Endodermal cell (in vitro differentiated cells): Measurements from ENCODE around the gene BRCA1. TPM values are rescaled to one million over a fixed set of nuclear protein-coding genes. Genes with fewer than 3 reads are reported as not detected.

ENCODE experiments used
- DNase-seq: peaks from one replicate; pipeline ENCODE4 v3.0.0-alpha.2; 2017
- H3K27ac ChIP-seq: 2 replicates; pipeline ENCODE4 v1.5.1; 2013; ENCODE audit warnings: mild to moderate bottlenecking, low read depth, low read length, moderate library complexity
- H3K27me3 ChIP-seq: 2 replicates; pipeline ENCODE4 v1.6.1; 2013; ENCODE audit warnings: mild to moderate bottlenecking, low read length, moderate library complexity; ENCODE audit not compliant: insufficient read depth, control insufficient read depth, poor library complexity, severe bottlenecking
- H3K36me3 ChIP-seq: 2 replicates; pipeline ENCODE4 v1.7.0; 2013; ENCODE audit warnings: mild to moderate bottlenecking, low read length, moderate library complexity; ENCODE audit not compliant: control insufficient read depth, insufficient read depth
- H3K4me1 ChIP-seq: one replicate; pipeline ENCODE4 v1.7.0; 2013; ENCODE audit warnings: low read length; ENCODE audit not compliant: control insufficient read depth, insufficient read depth
- H3K4me3 ChIP-seq: 2 replicates; pipeline ENCODE4 v1.5.1; 2013; ENCODE audit warnings: mild to moderate bottlenecking, low read length, moderate library complexity
- H3K9ac ChIP-seq: 2 replicates; pipeline ENCODE4 v1.6.1; 2013; ENCODE audit warnings: mild to moderate bottlenecking, low read length, moderate library complexity; ENCODE audit not compliant: poor library complexity, severe bottlenecking; ENCODE audit errors: extremely low read depth
- H3K9me3 ChIP-seq: 2 replicates; pipeline ENCODE4 v1.6.1; 2013; ENCODE audit warnings: mild to moderate bottlenecking, low read length, moderate library complexity; ENCODE audit not compliant: control insufficient read depth
- H3K27ac Mint-ChIP-seq: 2 replicates; pipeline ENCODE4 v1.8.0; 2020; ENCODE audit warnings: mixed read lengths
- H3K27me3 Mint-ChIP-seq: 2 replicates; pipeline ENCODE4 v1.8.0; 2021; ENCODE audit warnings: mild to moderate bottlenecking, mixed read lengths; ENCODE audit not compliant: insufficient read depth
- H3K36me3 Mint-ChIP-seq: 2 replicates; pipeline ENCODE4 v1.8.0; 2020; ENCODE audit warnings: low read depth, mixed read lengths
- H3K4me1 Mint-ChIP-seq: 2 replicates; pipeline ENCODE4 v1.8.0; 2020; ENCODE audit warnings: mixed read lengths
- H3K4me3 Mint-ChIP-seq: 2 replicates; pipeline ENCODE4 v1.8.0; 2020; ENCODE audit warnings: mild to moderate bottlenecking, moderate library complexity, mixed read lengths
- H3K9me3 Mint-ChIP-seq: 2 replicates; pipeline ENCODE4 v1.8.0; 2020; ENCODE audit warnings: mild to moderate bottlenecking, mixed read lengths
- CTCF ChIP-seq: fragments of 200-600 bp; sonication (generic); conservative IDR thresholded peaks from 2 replicates; pipeline ENCODE4 v1.5.0; 2021; ENCODE audit warnings: antibody characterized with exemption, mild to moderate bottlenecking
- WGBS, 2 experiments: methylation state at CpG; one replicate each; pipeline versions ENCODE4 v1.1.5 to v1.1.7; 2013; ENCODE audit warnings: missing lambda C conversion rate in 2 of 2, mixed read lengths in 1 of 2; ENCODE audit not compliant: insufficient coverage in 1 of 2, insufficient read length in 1 of 2; 5-methylcytosine and 5-hydroxymethylcytosine counted together
- total RNA-seq, 2 donors: library from RNA; stranded (reverse); fragmentation: NEBNext Ultra II Directional in 1 of 2; extraction: Animal tissue kit (Norgen Biotek cat#: 25700) in 1 of 2; gene quantifications; 2 replicates in 1 of 2; 3 replicates in 1 of 2; pipeline ENCODE4 v1.2.1, GENCODE V29; 2021

Gene BRCA1
- total RNA-seq, 2 donors from 2014 or later: 45.4 to 59.0 TPM

GRCh38 chr17:42999003-42999525 is 126.1 kb downstream of the BRCA1 start:
- peaks cover 55% of the 10 kb centered on the region for H3K36me3 Mint-ChIP-seq
- H3K4me1 Mint-ChIP-seq: peaks cover 18% of the 10 kb centered on the region

GRCh38 chr17:42997984-42998938 is 126.9 kb downstream of the BRCA1 start, which contains the start of gene RPL27:
TSS of gene RPL27 (plus strand) at chr17:42998419. CDS start at chr17:42998751, 332 bp downstream.
- H3K4me1 Mint-ChIP-seq: peaks cover 18% of the 10 kb centered on the region
- H3K27ac Mint-ChIP-seq: peak within 1 kb of the TSS; percentile 98
- H3K9me3 Mint-ChIP-seq: no peaks in the 10 kb centered on the region
- H3K9ac ChIP-seq: peak within 1 kb of the TSS; percentile 99
- WGBS, 2 experiments: 0 to 1% methylated on average over 18 to 49 of the region's 49 CpGs
- no peaks in the 10 kb centered on the region for H3K27me3 ChIP-seq
- H3K4me3 ChIP-seq: peak within 1 kb of the TSS; percentile 99
- peak; percentile 84 for TF ChIP-seq CTCF
- no peaks in the 10 kb centered on the region for H3K9me3 ChIP-seq
- H3K36me3 ChIP-seq: peaks cover 61% of the 10 kb centered on the region
- peaks cover 7% of the 10 kb centered on the region for H3K4me1 ChIP-seq
- H3K36me3 Mint-ChIP-seq: peaks cover 52% of the 10 kb centered on the region
- peak within 1 kb of the TSS; percentile 99 for H3K4me3 Mint-ChIP-seq
- DNase-seq: peak; percentile 100
- H3K27ac ChIP-seq: peak within 1 kb of the TSS; percentile 99
- H3K27me3 Mint-ChIP-seq: no peaks in the 10 kb centered on the region

More at GRCh38 chr17:42999003-42999525, 126.1 kb downstream of the BRCA1 start:
- WGBS, 2 experiments: 11 to 19% methylated on average over 2 to 10 of the region's 10 CpGs
- Histone ChIP-seq H3K4me3 (peak overlapping the region; percentile 99), H3K9ac (peak overlapping the region; percentile 99), H3K4me1 (peaks cover 7% of the 10 kb centered on the region), H3K36me3 (peaks cover 60% of the 10 kb centered on the region), H3K27ac (peak overlapping the region; percentile 99), H3K9me3 (no peaks in the 10 kb centered on the region), H3K27me3 (no peaks in the 10 kb centered on the region)
- H3K4me3 Mint-ChIP-seq: peak overlapping the region; percentile 99
- peak overlapping the region; percentile 98 for H3K27ac Mint-ChIP-seq
- no peaks in the 10 kb centered on the region for H3K9me3 Mint-ChIP-seq
- TF ChIP-seq CTCF: no peak
- no peak for DNase-seq
- no peaks in the 10 kb centered on the region for H3K27me3 Mint-ChIP-seq

DNA sequence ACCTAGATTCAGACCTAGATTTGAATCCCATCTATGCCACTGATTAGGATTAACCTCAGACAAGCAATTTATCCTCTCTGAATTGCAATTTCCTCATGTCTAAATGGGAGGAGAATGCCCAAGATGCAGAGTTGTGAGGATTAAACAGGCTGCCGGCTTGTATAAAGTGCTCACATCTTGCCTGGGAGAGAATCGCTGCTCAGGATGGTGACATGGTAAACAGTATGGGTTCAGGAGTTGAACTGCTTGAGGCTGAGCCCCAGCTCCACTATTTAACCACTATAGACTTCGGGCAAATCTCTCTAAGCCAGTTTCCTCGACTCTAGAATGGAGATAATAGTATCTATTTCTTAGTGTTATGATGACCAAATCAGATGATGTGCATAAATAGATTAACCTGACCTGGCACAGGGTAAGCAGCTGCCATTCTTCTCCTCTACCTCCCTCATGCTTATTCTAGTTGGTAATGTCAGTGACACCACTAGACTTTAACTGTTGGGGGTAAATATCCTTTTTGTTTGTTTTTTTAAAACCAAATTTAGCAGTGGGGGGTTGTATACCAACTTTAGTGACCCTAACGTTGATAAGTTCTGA is 127.7 kb downstream of the BRCA1 start:
- Mint-ChIP-seq H3K27ac (peak overlapping the region; percentile 98), H3K36me3 (peaks cover 52% of the 10 kb centered on the region), H3K4me1 (peaks cover 18% of the 10 kb centered on the region), H3K27me3 (no peaks in the 10 kb centered on the region), H3K9me3 (no peaks in the 10 kb centered on the region), H3K4me3 (peak overlapping the region; percentile 99)
- Histone ChIP-seq H3K36me3 (peaks cover 61% of the 10 kb centered on the region), H3K27me3 (no peaks in the 10 kb centered on the region), H3K4me3 (peak overlapping the region; percentile 74), H3K4me1 (peaks cover 7% of the 10 kb centered on the region), H3K9ac (no peak overlapping the region), H3K9me3 (no peaks in the 10 kb centered on the region), H3K27ac (peak overlapping the region; percentile 3)
- no peak for TF ChIP-seq CTCF
- DNase-seq: peak; percentile 56
- 42 to 44% methylated on average over 2 to 5 of the region's 5 CpGs for WGBS, 2 experiments
